ENCODE results near the gene GFOD1. TPM values are rescaled to one million over a fixed set of nuclear protein-coding genes. Genes with fewer than 3 reads are reported as not detected.

GFOD1 gene
- polyA plus RNA-seq, 3 donors = 1.5 to 1.9 (median 1.5) TPM

- no peak for DNase-seq (ENCODE audit: low read depth in 3 of 3, low spot score in 2 of 3)
Measured at GRCh38 chr6:13428583-13429405, 58.6 kb downstream of the GFOD1 start.

DNA sequence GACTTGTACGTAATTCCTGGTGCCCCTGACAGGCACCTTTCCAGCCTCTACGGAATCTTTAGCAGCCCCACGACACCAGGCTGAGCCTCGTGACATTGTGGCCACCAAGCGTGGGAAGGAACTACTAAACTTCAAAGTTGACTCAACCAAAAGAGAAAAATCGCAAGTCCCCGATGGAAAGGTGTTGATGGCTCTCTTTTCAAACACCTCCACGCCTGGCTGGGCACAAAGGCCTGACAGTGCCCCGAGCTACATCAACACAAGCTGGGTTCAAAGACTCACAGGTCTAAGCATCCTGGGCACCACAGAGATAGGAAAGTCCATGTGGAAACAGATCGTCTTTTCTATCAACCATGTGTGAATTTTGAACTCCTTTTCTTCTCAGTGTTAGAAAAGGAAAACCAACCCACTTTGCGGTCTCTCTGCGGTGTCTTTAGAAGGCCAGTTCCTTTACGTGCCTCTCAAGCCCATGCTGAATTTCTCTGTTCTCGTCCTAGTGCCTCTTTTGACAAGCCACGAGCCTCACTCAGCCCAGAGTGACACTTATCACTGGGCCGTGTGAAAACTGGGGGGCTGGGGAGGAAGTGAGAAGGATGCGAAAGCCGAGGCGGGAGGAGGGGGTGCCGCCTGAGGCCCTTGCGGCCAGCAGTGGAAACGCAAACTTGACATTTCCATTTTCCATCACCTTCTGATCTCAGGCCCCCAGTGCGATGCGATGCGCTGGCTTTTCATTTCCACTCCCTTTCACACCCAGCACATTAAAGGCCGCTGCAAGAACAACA is 59.4 kb downstream of the GFOD1 start:
- no peak for DNase-seq (ENCODE audit: low read depth in 3 of 3, low spot score in 2 of 3)

DNA sequence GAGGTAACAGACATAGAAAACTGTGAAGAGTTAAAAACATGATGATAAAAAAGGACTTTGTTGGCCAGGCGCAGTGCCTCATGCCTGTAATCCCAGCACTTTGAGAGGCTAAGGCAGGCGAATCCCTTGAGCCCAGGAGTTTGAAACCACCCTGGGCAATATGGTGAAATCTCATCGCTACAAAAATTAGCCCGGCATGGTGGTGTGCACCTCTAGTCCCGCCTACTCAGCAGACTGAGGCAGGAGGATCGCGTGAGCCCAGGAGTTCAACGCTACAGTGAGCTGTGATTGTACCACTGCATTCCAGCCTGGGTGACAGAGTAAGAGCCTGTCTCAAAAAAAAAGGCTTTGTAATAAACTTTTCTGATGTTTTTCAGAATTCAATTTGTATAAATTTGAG is 60.1 kb downstream of the GFOD1 start:
- DNase-seq (ENCODE audit: low read depth in 3 of 3, low spot score in 2 of 3) = no peak

- no peak for DNase-seq (ENCODE audit: low read depth in 3 of 3, low spot score in 2 of 3)
Measured at GRCh38 chr6:13425943-13426931, 61.2 kb downstream of the GFOD1 start.

DNA sequence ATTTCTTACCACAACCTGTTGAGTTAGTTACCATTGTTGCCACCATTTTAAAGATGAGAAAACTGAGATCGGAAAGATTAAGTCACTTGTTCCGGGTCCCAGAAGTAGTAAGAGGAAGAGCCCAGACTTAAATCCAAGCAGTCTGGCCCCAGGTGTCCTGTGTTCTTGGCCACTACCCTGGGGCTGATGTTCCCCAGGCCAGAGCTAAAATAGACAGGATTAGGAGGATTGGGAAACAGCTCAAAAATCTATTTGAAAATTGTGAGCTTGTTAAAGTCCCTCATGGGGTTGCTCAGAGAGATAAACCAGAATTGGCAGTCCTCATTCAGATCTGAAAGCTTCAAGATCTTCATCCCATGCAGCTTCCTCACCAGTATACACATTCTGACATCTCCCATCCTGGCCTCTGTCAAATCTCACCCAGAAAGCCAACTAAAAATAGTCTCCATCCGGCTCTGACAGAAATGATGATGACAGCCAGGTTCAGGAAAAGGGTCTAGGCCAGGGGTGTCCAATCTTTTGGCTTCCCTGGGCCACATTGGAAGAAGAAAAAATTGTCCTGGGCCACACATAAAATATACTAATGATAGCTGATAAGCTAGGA is 62.0 kb downstream of the GFOD1 start:
- DNase-seq (ENCODE audit: low read depth in 3 of 3, low spot score in 2 of 3) = no peak

DNA sequence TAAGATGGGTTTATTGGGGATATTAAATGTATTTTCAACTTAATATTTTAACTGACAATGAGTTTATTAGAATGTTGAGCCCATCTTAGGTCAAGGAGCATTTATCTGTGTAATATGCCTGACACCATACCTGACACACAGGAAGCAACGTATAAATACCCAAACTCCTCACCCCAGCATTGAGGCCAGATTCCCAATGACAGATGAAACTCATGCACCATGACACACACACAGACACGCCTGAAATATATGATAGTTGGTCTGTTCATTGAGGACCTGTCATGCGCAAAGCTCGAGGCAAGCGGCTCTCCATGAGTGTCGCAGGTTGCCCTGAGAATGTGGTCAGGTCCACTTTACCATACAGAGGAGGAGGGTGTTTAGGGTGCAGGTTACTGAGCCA is 64.1 kb downstream of the GFOD1 start:
- no peak for DNase-seq (ENCODE audit: low read depth in 3 of 3, low spot score in 2 of 3)

DNA sequence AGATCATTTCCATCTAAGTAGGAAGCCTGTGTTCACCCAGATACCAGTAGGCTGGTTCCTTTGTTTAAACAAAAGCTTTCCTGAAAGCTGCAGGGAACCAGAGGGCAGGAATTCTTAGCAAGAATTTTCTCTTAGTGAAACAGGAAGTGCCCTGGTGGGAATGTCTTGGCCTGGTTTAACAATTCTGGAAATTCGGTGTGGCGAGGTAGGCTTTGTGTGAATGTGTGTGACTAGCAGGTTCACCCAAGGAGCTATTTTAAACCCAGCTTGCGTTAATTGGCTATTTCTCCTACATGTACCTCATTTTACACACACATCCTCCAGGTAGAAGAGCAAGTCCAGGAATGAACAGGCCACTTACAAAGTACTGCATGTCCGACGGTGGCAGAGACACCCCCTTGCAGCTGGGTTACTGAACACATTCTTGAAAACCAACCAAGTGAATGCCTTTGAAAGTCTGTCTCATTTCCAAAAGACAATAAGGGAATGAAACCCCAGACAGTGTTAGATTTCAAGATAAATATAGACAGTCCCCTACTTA is 64.6 kb downstream of the GFOD1 start:
- no peak for DNase-seq (ENCODE audit: low read depth in 3 of 3, low spot score in 2 of 3)

GRCh38 chr6:13421425-13422059 is 65.9 kb downstream of the GFOD1 start:
- no peak for DNase-seq (ENCODE audit: low read depth in 3 of 3, low spot score in 2 of 3)

GRCh38 chr6:13420269-13420668 is 67.1 kb downstream of the GFOD1 start:
- DNase-seq (ENCODE audit: low read depth in 3 of 3, low spot score in 2 of 3) = no peak

- DNase-seq (ENCODE audit: low read depth in 3 of 3, low spot score in 2 of 3) = no peak
Measured at GRCh38 chr6:13419422-13420195, 67.8 kb downstream of the GFOD1 start.

- no peak for DNase-seq (ENCODE audit: low read depth in 3 of 3, low spot score in 2 of 3)
Measured at GRCh38 chr6:13418844-13419243, 68.6 kb downstream of the GFOD1 start.

DNA sequence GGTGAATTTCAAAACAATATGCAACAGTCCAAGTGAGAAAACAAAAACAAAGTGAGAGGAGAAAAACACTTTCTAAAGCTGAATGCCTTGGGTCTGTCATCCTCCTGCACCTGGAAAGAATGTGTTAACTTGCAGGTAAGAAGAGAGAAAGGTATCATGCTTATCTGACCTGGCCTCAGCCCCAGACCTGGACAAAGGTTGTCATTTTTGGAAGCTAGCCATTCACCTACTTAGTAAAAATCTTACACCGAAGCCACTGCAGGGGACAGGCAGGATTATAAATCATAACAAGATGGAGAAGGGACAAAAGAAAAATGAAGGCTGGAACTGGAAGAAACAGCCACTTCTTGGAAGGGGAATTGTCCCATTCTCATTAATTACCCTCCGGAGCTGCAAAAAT is 69.4 kb downstream of the GFOD1 start:
- no peak for DNase-seq (ENCODE audit: low read depth in 3 of 3, low spot score in 2 of 3)

DNA sequence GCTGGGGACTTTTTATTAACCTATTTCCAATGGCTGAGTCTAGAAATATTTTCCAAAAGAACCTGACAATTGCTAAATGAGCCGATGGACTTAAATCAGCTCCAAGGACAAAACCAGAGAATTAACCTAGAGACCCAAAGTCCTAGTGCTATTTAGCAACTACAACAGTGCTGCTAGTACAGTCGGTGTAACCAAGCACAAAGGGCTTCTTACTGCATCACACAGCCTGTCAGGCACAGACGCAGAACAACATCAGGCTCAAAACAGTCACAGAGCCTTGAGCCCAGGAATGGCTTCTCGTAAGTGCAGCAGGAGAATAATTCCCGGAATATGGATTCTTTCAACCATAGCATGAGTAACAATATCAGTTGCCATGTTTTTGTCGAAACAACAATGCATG is 70.0 kb downstream of the GFOD1 start:
- DNase-seq (ENCODE audit: low read depth in 3 of 3, low spot score in 2 of 3) = no peak

GRCh38 chr6:13415283-13415682 is 72.1 kb downstream of the GFOD1 start:
- DNase-seq (ENCODE audit: low read depth in 3 of 3, low spot score in 2 of 3) = no peak

GRCh38 chr6:13413900-13414555 is 73.4 kb downstream of the GFOD1 start:
- no peak for DNase-seq (ENCODE audit: low read depth in 3 of 3, low spot score in 2 of 3)

DNA sequence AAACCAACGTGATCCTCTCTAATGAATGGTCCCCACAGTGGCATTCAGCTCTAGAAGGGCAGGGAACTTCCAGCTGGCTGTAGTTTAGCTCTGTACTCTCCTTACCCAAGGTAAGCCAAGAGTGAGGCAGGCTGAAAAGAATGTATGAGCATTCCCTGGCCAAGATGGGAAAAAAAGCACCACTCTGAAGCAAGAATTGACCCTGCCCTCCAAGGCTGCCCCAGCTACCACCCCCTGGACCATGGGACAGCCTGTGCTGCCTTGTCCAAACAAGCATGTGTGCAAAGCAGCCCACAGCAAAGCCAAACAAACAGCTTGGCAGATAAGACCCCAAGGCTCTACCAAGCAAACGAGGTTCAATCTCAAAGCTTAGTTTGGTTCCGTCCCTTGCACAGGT is 73.9 kb downstream of the GFOD1 start:
- no peak for DNase-seq (ENCODE audit: low read depth in 3 of 3, low spot score in 2 of 3)

DNA sequence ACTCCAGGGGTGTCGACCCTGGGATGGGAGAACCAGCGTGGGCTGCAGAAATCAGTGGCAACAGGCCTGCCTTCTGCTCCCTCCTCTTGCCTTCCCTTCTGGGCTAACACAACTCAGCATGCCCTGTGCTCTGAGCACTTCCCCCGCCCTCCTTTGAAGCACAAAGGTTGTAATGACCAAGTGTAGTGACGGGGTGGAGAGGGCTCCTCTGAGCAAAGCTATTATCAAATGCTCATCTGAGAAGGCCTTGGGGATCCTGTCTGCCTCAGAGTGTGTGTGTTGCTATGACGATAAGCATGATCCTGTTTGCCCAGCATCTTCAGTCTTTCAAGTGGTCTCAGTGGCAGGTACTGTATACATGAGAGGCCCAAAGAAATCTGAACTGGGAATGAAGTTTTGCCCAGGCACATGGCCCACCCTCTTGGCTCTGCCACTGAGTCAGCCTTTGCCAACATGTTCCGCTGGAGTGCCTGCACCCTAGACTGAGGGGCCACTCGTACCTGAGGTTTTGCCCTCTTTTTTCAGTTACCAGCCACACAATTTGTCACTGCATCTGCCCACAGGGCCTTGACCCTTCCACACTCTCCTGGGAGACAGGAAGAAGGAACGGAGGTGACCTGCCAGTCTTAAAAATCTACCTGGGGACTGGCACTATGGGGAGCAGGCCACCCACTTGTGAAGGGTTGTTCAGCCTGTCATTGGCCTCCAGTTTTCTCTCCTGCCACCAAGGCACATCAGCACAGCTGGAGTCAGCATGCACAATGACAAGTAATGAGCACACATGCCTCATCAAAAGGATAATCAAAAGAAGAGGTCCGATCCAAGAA is 74.5 kb downstream of the GFOD1 start:
- no peak for DNase-seq (ENCODE audit: low read depth in 3 of 3, low spot score in 2 of 3)

- DNase-seq (ENCODE audit: low read depth in 3 of 3, low spot score in 2 of 3) = no peak
Measured at GRCh38 chr6:13412211-13412610, 75.2 kb downstream of the GFOD1 start.
